PC-9 (cell line): Measurements from ENCODE around the gene ADORA2B.
"Not testable (repeated sequence)": the region's sequence is repeated elsewhere in the genome, so short reads cannot be mapped to it uniquely, and the experiment has no call there.

Experiments used
- CTCF ChIP-seq: fragments of 200-600 bp; sonication (generic); conservative IDR thresholded peaks from 2 replicates; pipeline ENCODE4 v1.6.1; 2017; ENCODE audit warnings: mixed run types, antibody characterized with exemption, mild to moderate bottlenecking, moderate library complexity
- EZH2 ChIP-seq: fragments of 200-600 bp; sonication (generic); IDR thresholded peaks from 2 replicates; pipeline ENCODE4 v1.8.0; 2017; ENCODE audit warnings: antibody characterized with exemption, low read depth

- not testable (repeated sequence) for TF ChIP-seq CTCF, EZH2
Measured at GRCh38 chr17:15911701-15912100, 33.2 kb upstream of the ADORA2B start.
